ENCODE results near the gene MED14.

MED14 gene

DNA sequence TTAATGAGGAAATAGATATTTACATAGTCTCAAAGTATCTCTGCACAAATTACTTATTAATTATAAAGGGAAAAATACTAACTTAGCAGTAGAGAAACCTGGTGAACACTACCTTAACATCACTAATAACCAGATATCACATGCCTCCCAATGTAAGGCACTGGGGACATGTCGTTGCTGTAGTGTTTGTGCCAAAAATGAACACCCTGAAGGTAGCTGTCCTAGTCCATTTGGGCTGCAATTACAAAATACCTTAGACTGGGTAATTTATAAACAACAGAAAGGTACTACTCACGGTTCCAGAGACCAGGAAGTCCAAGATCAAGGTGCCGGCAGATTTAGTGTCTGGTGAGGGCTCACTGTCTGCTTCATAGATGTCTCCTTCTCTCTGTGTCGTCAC lies 122.8 kb downstream of the MED14 start:
- DNase-seq (ENCODE audit: low read depth in 2 of 2), result no peak

DNA sequence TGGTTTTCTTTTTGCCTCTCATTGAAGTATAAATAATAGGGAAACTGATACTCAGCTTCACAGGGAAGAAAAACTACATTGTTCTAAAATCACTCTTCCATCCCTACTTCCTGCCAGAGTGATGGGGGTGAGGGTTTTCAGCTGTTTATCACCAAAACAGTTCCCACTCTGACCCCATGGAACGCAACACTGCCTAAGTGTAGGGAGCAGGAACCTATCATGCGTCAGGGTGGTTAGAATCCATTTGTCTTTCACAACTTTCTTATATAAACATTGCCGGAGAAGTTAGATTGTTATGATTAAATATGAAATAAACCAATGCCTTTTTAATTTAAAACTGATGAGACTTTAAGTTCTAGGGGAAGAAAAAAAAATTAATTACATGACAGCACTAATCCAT lies 128.0 kb downstream of the MED14 start:
- DNase-seq (ENCODE audit: low read depth in 2 of 2), result no peak

DNA sequence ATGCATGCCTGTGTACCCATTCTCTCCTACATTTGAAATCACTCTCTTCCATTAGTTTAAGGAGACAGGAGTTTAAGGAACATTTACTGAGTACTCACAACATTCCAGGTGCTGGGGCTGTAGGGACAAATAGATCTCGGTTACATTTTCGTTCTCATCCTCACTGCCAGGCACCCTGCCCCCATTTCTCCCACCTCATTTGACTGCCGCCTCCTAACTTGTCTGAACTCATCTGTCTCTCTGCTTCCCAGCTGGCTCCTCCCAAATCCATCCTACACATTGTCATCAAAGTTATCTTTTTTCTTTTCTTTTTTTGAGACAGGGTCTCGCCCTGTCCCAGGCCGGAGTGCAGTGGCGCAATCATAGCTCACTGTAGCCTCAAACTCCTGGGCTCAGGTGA lies 131.9 kb downstream of the MED14 start:
- no peak for DNase-seq (ENCODE audit: low read depth in 2 of 2)

All from stimulated activated CD8-positive, alpha-beta memory T cell treated with anti-CD3 and anti-CD28 coated beads, Interleukin-15, amount 100 ng/mL, for 4 hours (primary cell).